Motor neuron (in vitro differentiated cells): Measurements from ENCODE around the gene SNRNP70. TPM values are rescaled to one million over a fixed set of nuclear protein-coding genes. Genes with fewer than 3 reads are reported as not detected.
"Not testable (repeated sequence)": the region's sequence is repeated elsewhere in the genome, so short reads cannot be mapped to it uniquely, and the experiment has no call there.

Source experiments
- ATAC-seq, 8 experiments: fragments of 200-7000 bp; cut with Tn5 transposase; replicated peaks in 6 of 8; 2 replicates each; pipeline ENCODE4 v1.8.0; 2021; ENCODE audit warnings: mild to moderate bottlenecking in 8 of 8, moderate library complexity in 8 of 8
- H3K27ac ChIP-seq, 2 donors: fragments of 250-450 bp; sonication (Bioruptor Pico); 2 replicates each; pipeline ENCODE4 v1.9.0; 2021; ENCODE audit warnings: antibody characterized with exemption in 2 of 2, mild to moderate bottlenecking in 2 of 2, moderate library complexity in 1 of 2
- H3K4me1 ChIP-seq, 2 donors: fragments of 250-450 bp; sonication (Bioruptor Pico); replicated peaks in 1 of 2; 2 replicates each; pipeline ENCODE4 v1.6.1; 2021; ENCODE audit warnings: antibody characterized with exemption in 2 of 2, mild to moderate bottlenecking in 2 of 2, moderate library complexity in 1 of 2
- H3K4me3 ChIP-seq, 5 donors: fragments of 250-450 bp; sonication (Bioruptor Pico); 2 replicates each; pipeline ENCODE4 v1.9.0; 2021; ENCODE audit warnings: antibody characterized with exemption in 5 of 5, mild to moderate bottlenecking in 5 of 5, moderate library complexity in 4 of 5
- WGBS, 10 experiments: fragments of 450-650 bp; shearing (Covaris generic); methylation state at CpG; one replicate each; pipeline ENCODE4 v1.0.0; 2022; 5-methylcytosine and 5-hydroxymethylcytosine counted together
- in situ Hi-C, 9 experiments: fragments of 400-800 bp; cut with MboI; loops; one replicate each; pipeline ENCODE4 v1.15.0; 2021; ENCODE audit warnings: low sequenced_read_pairs in 9 of 9, low pct_unique_long_range_greater_than_20kb in 2 of 9; ENCODE audit not compliant: unreplicated experiment in 9 of 9
- total RNA-seq, 8 experiments: library from RNA; unstranded; fragments of 300-600 nt; gene quantifications; 2 replicates each; pipeline versions ENCODE4 v1.2.3 to v1.2.4, GENCODE V29; 2022

SNRNP70 gene
- total RNA-seq, 8 experiments from 2014 or later = 101 to 312 (median 157) TPM

- Histone ChIP-seq H3K4me3 (peak overlapping the region in 2 of 5 donors; percentile 29 to 31), H3K4me1 (peaks cover 0 to 24% of the 10 kb centered on the region in 2 donors)
- ATAC-seq, H3K27ac ChIP-seq, in situ Hi-C loops: not testable (repeated sequence)
- WGBS, 10 experiments = 0 to 40% (median 14%) methylated on average over 1 to 10 of the region's 34 CpGs; no CpG with 5 or more reads in 5 of the 10 experiments
These were observed 28.2 kb upstream of the SNRNP70 start for GRCh38 chr19:49056902-49057596.

GRCh38 chr19:49057636-49058234 is 27.5 kb upstream of the SNRNP70 start, which contains the start of gene CGB7:
TSS of gene CGB7 (minus strand) at chr19:49057749. CDS start at chr19:49055375, 2,374 bp downstream.
- peaks cover 0 to 24% of the 10 kb centered on the region in 2 donors for H3K4me1 ChIP-seq
- WGBS, 10 experiments = 0% methylated on average over 4 of the region's 38 CpGs; no CpG with 5 or more reads in 9 of the 10 experiments
- H3K27ac ChIP-seq = no peak within 1 kb of the TSS
- ATAC-seq = peak; percentile 65 to 75 (median 70)
- peak within 1 kb of the TSS; percentile 2 to 31 (median 23) for H3K4me3 ChIP-seq
- in situ Hi-C loops = no loop called here

DNA sequence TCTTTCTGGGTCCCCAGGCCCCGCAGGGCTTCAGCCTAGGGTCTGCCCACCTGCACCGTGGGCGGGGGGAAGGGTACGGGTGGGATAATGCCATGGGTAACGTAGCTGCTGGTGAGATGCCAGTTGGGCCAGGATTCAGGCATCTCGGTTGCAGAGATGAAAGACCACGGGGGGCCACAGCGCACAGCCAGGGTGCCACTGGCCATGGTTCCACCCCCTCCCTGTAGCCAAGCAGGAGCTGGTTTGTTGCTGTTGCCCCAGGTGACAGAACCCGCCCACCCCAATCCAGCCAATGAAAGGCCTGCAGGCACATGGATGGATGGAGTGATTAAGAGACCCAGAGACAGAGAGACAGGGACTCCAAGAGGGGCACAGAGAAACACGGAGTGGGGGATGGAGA is 26.7 kb upstream of the SNRNP70 start:
- ATAC-seq = peak in 4 of 8 experiments; percentile 13 to 31 (median 21)
- Histone ChIP-seq H3K27ac (no peak overlapping the region), H3K4me1 (peaks cover 0 to 24% of the 10 kb centered on the region in 2 donors), H3K4me3 (no peak overlapping the region)
- WGBS, 10 experiments = 20 to 60% (median 58%) methylated on average over 1 to 3 of the region's 10 CpGs; no CpG with 5 or more reads in 7 of the 10 experiments
- in situ Hi-C loops = no loop called here

- Histone ChIP-seq H3K27ac (no peak overlapping the region), H3K4me1 (peaks cover 0 to 24% of the 10 kb centered on the region in 2 donors), H3K4me3 (no peak overlapping the region)
- no peak for ATAC-seq
- in situ Hi-C loops = no loop called here
- 15 to 93% (median 73%) methylated on average over 1 to 7 of the region's 9 CpGs for WGBS, 10 experiments
These were observed 26.2 kb upstream of the SNRNP70 start for GRCh38 chr19:49059053-49059452.

DNA sequence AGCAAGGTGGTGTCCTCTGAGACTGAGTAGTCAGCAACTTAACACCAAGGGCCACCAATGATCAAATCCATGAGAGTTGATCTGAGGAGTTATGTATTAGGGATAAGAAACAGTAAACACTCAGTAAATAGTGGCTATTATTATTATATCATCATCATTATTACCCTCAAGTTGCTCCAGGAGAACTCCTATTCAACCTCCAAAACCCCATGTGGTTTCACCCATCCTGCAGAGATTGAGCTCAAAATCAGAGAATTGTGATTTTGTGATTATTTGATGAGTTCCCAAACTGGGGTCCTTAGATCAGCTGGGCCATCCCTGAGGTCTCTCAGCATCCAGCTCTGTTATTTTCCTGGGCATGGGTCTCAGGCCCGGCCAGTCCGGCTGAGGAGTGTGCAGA is 24.3 kb upstream of the SNRNP70 start:
- H3K4me3 ChIP-seq = no peak overlapping the region
- H3K27ac ChIP-seq = no peak overlapping the region
- in situ Hi-C loops = no loop called here
- no peak for ATAC-seq
- WGBS, 10 experiments = no CpG with 5 or more reads among the region's 2 CpGs
- peaks cover 7 to 30% of the 10 kb centered on the region in 2 donors for H3K4me1 ChIP-seq

DNA sequence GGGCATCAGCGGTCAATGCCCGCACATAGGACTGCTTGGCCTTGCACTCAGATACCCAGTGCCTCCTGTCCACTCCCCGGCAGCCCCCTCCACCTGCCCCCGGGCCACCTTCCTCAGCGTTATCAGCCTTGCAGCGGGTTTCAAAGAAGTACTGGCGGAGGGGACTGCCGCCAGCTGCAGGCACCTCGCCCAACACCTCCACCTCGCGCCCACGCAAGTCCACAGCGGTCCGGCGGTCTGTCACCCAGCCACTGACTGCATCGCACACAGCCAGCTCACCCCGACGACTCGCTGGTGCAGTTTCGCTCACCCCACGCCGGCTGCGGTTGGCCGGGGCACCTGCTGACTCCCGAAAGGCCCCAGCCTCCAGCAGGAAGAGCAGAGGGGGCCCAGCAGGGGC is 23.8 kb upstream of the SNRNP70 start:
- in situ Hi-C loops = no loop called here
- WGBS, 10 experiments = 80 to 100% (median 100%) methylated on average over 1 to 2 of the region's 25 CpGs; no CpG with 5 or more reads in 7 of the 10 experiments
- Histone ChIP-seq H3K27ac (no peak overlapping the region), H3K4me3 (no peak overlapping the region), H3K4me1 (peaks cover 7 to 26% of the 10 kb centered on the region in 2 donors)
- no peak for ATAC-seq

DNA sequence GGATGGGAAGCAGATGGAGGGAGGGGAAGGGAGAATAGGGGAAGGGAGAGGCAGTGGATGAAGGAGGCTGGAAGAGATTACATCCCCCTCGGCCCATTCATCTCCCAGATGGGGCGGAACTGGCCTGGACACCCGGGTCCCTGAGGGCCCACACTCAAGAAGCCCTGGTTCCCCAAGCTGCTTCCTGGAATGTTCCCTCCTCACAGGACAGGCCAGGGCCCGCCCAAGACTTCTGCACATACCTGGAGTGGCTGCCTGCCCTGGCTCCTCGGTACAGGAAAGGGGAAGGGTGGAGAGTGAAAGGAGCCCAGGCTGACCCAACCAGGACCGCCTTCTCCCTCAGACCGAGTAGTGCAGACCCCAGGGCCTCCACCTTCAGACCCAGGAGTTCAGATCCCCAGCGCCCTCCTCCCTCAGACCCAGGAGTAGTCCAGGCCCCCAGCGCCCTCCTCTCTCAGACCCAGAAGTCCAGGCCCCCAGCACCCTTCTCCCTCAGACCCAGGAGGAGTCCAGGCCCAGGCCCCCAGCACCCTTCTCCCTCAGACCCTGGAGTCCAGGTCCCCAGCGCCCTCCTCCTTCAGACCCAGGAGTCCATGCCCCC is 21.1 kb upstream of the SNRNP70 start:
- H3K4me3 ChIP-seq = no peak overlapping the region
- peak in 2 of 8 experiments; percentile 1 to 2 for ATAC-seq
- WGBS, 10 experiments = 0 to 100% (median 52%) methylated on average over 1 to 3 of the region's 10 CpGs; no CpG with 5 or more reads in 6 of the 10 experiments
- in situ Hi-C loops = no loop called here
- H3K27ac ChIP-seq = no peak overlapping the region
- H3K4me1 ChIP-seq = peaks cover 7 to 9% of the 10 kb centered on the region in 2 donors

GRCh38 chr19:49064768-49065611 is 20.3 kb upstream of the SNRNP70 start, which contains the start of gene NTF4:
TSS of gene NTF4 (minus strand) at chr19:49064818. CDS start at chr19:49061997, 2,821 bp downstream.
- peaks cover 7 to 9% of the 10 kb centered on the region in 2 donors for H3K4me1 ChIP-seq
- WGBS, 10 experiments = 0 to 14% methylated on average over 1 to 2 of the region's 53 CpGs; no CpG with 5 or more reads in 8 of the 10 experiments
- H3K27ac ChIP-seq = no peak within 1 kb of the TSS
- ATAC-seq = peak; percentile 31 to 92 (median 90)
- in situ Hi-C loops = no loop called here
- peak within 1 kb of the TSS in 2 of 5 donors; percentile 5 to 18 for H3K4me3 ChIP-seq

DNA sequence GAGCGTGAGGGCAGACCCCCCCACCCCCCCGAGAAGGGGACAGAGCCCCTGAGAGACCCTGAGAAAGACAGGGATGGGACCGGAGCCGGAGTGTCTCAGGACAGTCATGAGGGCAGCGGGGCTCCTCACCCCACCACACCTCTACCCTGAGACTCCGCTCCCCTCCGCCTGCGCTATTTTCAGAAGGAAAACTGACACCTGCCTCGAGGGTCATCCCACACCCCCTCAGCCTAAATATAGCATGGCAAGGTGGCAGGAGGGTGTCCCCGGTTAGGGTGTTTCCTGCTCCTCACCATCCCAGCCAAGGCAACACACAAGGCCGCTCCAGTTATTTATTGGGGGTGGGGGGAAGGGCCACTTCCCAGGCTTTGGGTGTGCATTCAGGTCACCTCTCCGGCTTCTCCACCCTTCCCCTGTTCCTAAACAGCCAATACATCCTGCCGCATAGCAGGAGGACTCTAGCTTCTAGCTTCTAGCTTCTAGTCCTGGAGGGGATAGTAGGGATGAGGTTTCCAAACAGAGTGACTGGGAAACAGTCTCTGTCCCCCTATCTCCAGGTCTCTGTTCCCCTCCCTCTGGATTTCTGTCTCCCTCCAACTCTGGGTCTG is 19.2 kb upstream of the SNRNP70 start:
- peaks cover 7 to 9% of the 10 kb centered on the region in 2 donors for H3K4me1 ChIP-seq
- WGBS, 10 experiments = 33 to 90% (median 40%) methylated on average over 1 to 5 of the region's 13 CpGs; no CpG with 5 or more reads in 5 of the 10 experiments
- no peak for ATAC-seq
- no peak overlapping the region for H3K27ac ChIP-seq
- in situ Hi-C loops = no loop called here
- H3K4me3 ChIP-seq = no peak overlapping the region

GRCh38 chr19:49067554-49067953 is 17.7 kb upstream of the SNRNP70 start:
- in situ Hi-C loops = no loop called here
- ATAC-seq = no peak
- Histone ChIP-seq H3K27ac (no peak overlapping the region), H3K4me1 (peaks cover 7 to 9% of the 10 kb centered on the region in 2 donors), H3K4me3 (no peak overlapping the region)
- 20 to 90% (median 47%) methylated on average over 1 to 3 of the region's 3 CpGs; no CpG with 5 or more reads in 5 of the 10 experiments for WGBS, 10 experiments

- peaks cover 7 to 9% of the 10 kb centered on the region in 2 donors for H3K4me1 ChIP-seq
- in situ Hi-C loops = no loop called here
- H3K4me3 ChIP-seq = no peak overlapping the region
- 71 to 100% (median 82%) methylated on average over 2 to 7 of the region's 9 CpGs; no CpG with 5 or more reads in 4 of the 10 experiments for WGBS, 10 experiments
- H3K27ac ChIP-seq = no peak overlapping the region
- no peak for ATAC-seq
These were observed 16.2 kb upstream of the SNRNP70 start for GRCh38 chr19:49069026-49069425.

- in situ Hi-C loops = no loop called here
- 75 to 100% (median 95%) methylated on average over 2 to 13 of the region's 21 CpGs; no CpG with 5 or more reads in 5 of the 10 experiments for WGBS, 10 experiments
- H3K27ac ChIP-seq = no peak overlapping the region
- no peak overlapping the region for H3K4me3 ChIP-seq
- H3K4me1 ChIP-seq = peaks cover 0 to 4% of the 10 kb centered on the region in 2 donors
- ATAC-seq = no peak
These were observed 14.8 kb upstream of the SNRNP70 start for GRCh38 chr19:49070416-49070815.
